ENCODE measurements around the gene IRF6. TPM values are rescaled to one million over a fixed set of nuclear protein-coding genes. Genes with fewer than 3 reads are reported as not detected.

The IRF6 gene
- total RNA-seq, 5 donors from 2014 or later (not counting 1 experiment from before 2014, with no cell fraction given): 0.16 to 2.6 (median 1.0) TPM

- H3K9me3 Mint-ChIP-seq: no peaks in the 10 kb centered on the region
- POLR2A ChIA-PET: no interaction called here
- H3K36me3 Mint-ChIP-seq: peaks cover 92% of the 10 kb centered on the region
- no peak overlapping the region for H3K27ac ChIP-seq (ENCODE audit: low read length)
- H3K27me3 ChIP-seq (replicated peaks in 1 of 2; ENCODE audit: control insufficient read depth in 2 of 2, extremely low read depth in 1 of 2, insufficient read depth in 2 of 2, low read length in 1 of 2): no peaks in the 10 kb centered on the region
- H3K4me1 Mint-ChIP-seq: peaks cover 15 to 32% (median 28%) of the 10 kb centered on the region in 3 donors
- no peak for ATAC-seq (replicated peaks in 1 of 4)
- peaks cover 21 to 98% of the 10 kb centered on the region in 2 donors for H3K36me3 ChIP-seq (ENCODE audit: control insufficient read depth in 2 of 2, extremely low read depth in 1 of 2, insufficient read depth in 1 of 2, low read length in 1 of 2)
- H3K4me1 ChIP-seq (ENCODE audit: control insufficient read depth in 1 of 2, extremely low read depth in 1 of 2, insufficient read depth in 2 of 2, low read length in 2 of 2): no peaks in the 10 kb centered on the region
- H3K27me3 Mint-ChIP-seq: no peaks in the 10 kb centered on the region
- H3K9me3 ChIP-seq: no peaks in the 10 kb centered on the region
- no peak overlapping the region for H3K4me3 ChIP-seq (ENCODE audit: control insufficient read depth in 1 of 2, extremely low read depth in 1 of 2, low read length in 1 of 2)
- no peak overlapping the region for H3K4me3 Mint-ChIP-seq
- H3K27ac Mint-ChIP-seq: no peak overlapping the region
- WGBS (ENCODE audit: insufficient coverage): no CpG with 5 or more reads among the region's 7 CpGs
- CTCF ChIA-PET: interaction anchor here in 1 of 2 donors (0.6 kb wide), 1 partner anchor 41 kb away, joined by 5 read pairs; no protein-coding TSS in a partner anchor
- no peak for DNase-seq
These were observed 31.7 kb upstream of the IRF6 start for GRCh38 chr1:209837671-209838070.

- Mint-ChIP-seq H3K4me3 (no peak overlapping the region), H3K4me1 (peaks cover 17 to 42% (median 38%) of the 10 kb centered on the region in 3 donors), H3K9me3 (no peaks in the 10 kb centered on the region), H3K27ac (no peak overlapping the region), H3K36me3 (peaks cover 88% of the 10 kb centered on the region), H3K27me3 (no peaks in the 10 kb centered on the region)
- peaks cover 0 to under 1% of the 10 kb centered on the region in 2 experiments for H3K4me1 ChIP-seq (ENCODE audit: control insufficient read depth in 1 of 2, extremely low read depth in 1 of 2, insufficient read depth in 2 of 2, low read length in 2 of 2)
- DNase-seq: no peak
- no peaks in the 10 kb centered on the region for H3K27me3 ChIP-seq (replicated peaks in 1 of 2; ENCODE audit: control insufficient read depth in 2 of 2, extremely low read depth in 1 of 2, insufficient read depth in 2 of 2, low read length in 1 of 2)
- H3K36me3 ChIP-seq (ENCODE audit: control insufficient read depth in 2 of 2, extremely low read depth in 1 of 2, insufficient read depth in 1 of 2, low read length in 1 of 2): peaks cover 12 to 96% of the 10 kb centered on the region in 2 donors
- H3K9me3 ChIP-seq: no peaks in the 10 kb centered on the region
- POLR2A ChIA-PET: no interaction called here
- no peak overlapping the region for H3K27ac ChIP-seq (ENCODE audit: low read length)
- CTCF ChIA-PET: interaction anchor here in 1 of 2 donors (0.6 to 1.0 kb wide), 2 partner anchors 12 to 1489 kb away, joined by 3 to 6 read pairs; no protein-coding TSS in a partner anchor
- no peak for ATAC-seq (replicated peaks in 1 of 4)
- no peak overlapping the region for H3K4me3 ChIP-seq (ENCODE audit: control insufficient read depth in 1 of 2, extremely low read depth in 1 of 2, low read length in 1 of 2)
These were observed 29.9 kb upstream of the IRF6 start for GRCh38 chr1:209835782-209836298.

- POLR2A ChIA-PET: no interaction called here
- no peaks in the 10 kb centered on the region for H3K9me3 Mint-ChIP-seq
- no peaks in the 10 kb centered on the region for H3K9me3 ChIP-seq
- no peak overlapping the region for H3K4me3 Mint-ChIP-seq
- no peaks in the 10 kb centered on the region for H3K27me3 Mint-ChIP-seq
- H3K4me3 ChIP-seq (ENCODE audit: control insufficient read depth in 1 of 2, extremely low read depth in 1 of 2, low read length in 1 of 2): no peak overlapping the region
- no peaks in the 10 kb centered on the region for H3K27me3 ChIP-seq (replicated peaks in 1 of 2; ENCODE audit: control insufficient read depth in 2 of 2, extremely low read depth in 1 of 2, insufficient read depth in 2 of 2, low read length in 1 of 2)
- peaks cover 6 to 18% of the 10 kb centered on the region in 2 experiments for H3K4me1 ChIP-seq (ENCODE audit: control insufficient read depth in 1 of 2, extremely low read depth in 1 of 2, insufficient read depth in 2 of 2, low read length in 2 of 2)
- H3K27ac ChIP-seq (ENCODE audit: low read length): no peak overlapping the region
- H3K36me3 Mint-ChIP-seq: peaks cover 52% of the 10 kb centered on the region
- CTCF ChIA-PET: interaction anchor here (0.5 to 1.4 kb wide), 2 partner anchors 8 to 39 kb away, joined by 4 to 5 read pairs; no protein-coding TSS in a partner anchor
- 100% methylated on average over 1 of the region's 1 CpG for WGBS (ENCODE audit: insufficient coverage)
- DNase-seq (no peak), ATAC-seq (replicated peaks in 1 of 4) (no peak)
- H3K4me1 Mint-ChIP-seq: peaks cover 40 to 64% (median 54%) of the 10 kb centered on the region in 3 donors
- no peak overlapping the region for H3K27ac Mint-ChIP-seq
- peaks cover 0 to 58% of the 10 kb centered on the region in 2 donors for H3K36me3 ChIP-seq (ENCODE audit: control insufficient read depth in 2 of 2, extremely low read depth in 1 of 2, insufficient read depth in 1 of 2, low read length in 1 of 2)
These were observed 25.7 kb upstream of the IRF6 start for GRCh38 chr1:209831615-209832014.

GRCh38 chr1:209830722-209831121, 24.8 kb upstream of the IRF6 start:
- no peak overlapping the region for H3K4me3 Mint-ChIP-seq

GRCh38 chr1:209829716-209830115, 23.8 kb upstream of the IRF6 start:
- Mint-ChIP-seq H3K36me3 (peaks cover 36% of the 10 kb centered on the region), H3K27me3 (no peaks in the 10 kb centered on the region), H3K27ac (no peak overlapping the region), H3K4me3 (peak overlapping the region; percentile 74 to 88 (median 75)), H3K9me3 (no peaks in the 10 kb centered on the region), H3K4me1 (peaks cover 37 to 59% (median 48%) of the 10 kb centered on the region in 3 donors)
- ChIA-PET CTCF (no interaction called here), POLR2A (interaction anchor here in 1 of 2 donors (0.5 kb wide), 1 partner anchor 15 kb away, joined by 5 read pairs; no protein-coding TSS in a partner anchor)
- WGBS (ENCODE audit: insufficient coverage): no CpG with 5 or more reads among the region's 2 CpGs
- Histone ChIP-seq H3K4me1 (ENCODE audit: control insufficient read depth in 1 of 2, extremely low read depth in 1 of 2, insufficient read depth in 2 of 2, low read length in 2 of 2) (peaks cover 6 to 18% of the 10 kb centered on the region in 2 experiments), H3K9me3 (no peaks in the 10 kb centered on the region), H3K4me3 (ENCODE audit: control insufficient read depth in 1 of 2, extremely low read depth in 1 of 2, low read length in 1 of 2) (no peak overlapping the region), H3K27me3 (replicated peaks in 1 of 2; ENCODE audit: control insufficient read depth in 2 of 2, extremely low read depth in 1 of 2, insufficient read depth in 2 of 2, low read length in 1 of 2) (no peaks in the 10 kb centered on the region), H3K36me3 (ENCODE audit: control insufficient read depth in 2 of 2, extremely low read depth in 1 of 2, insufficient read depth in 1 of 2, low read length in 1 of 2) (peaks cover 0 to 39% of the 10 kb centered on the region in 2 donors), H3K27ac (ENCODE audit: low read length) (no peak overlapping the region)
- DNase-seq (no peak), ATAC-seq (replicated peaks in 1 of 4) (no peak)

More at GRCh38 chr1:209830722-209831121, 24.8 kb upstream of the IRF6 start:
- peaks cover 0 to 49% of the 10 kb centered on the region in 2 donors for H3K36me3 ChIP-seq (ENCODE audit: control insufficient read depth in 2 of 2, extremely low read depth in 1 of 2, insufficient read depth in 1 of 2, low read length in 1 of 2)
- H3K27ac Mint-ChIP-seq: no peak overlapping the region
- no peak overlapping the region for H3K4me3 ChIP-seq (ENCODE audit: control insufficient read depth in 1 of 2, extremely low read depth in 1 of 2, low read length in 1 of 2)
- ATAC-seq (replicated peaks in 1 of 4): no peak
- H3K27me3 ChIP-seq (replicated peaks in 1 of 2; ENCODE audit: control insufficient read depth in 2 of 2, extremely low read depth in 1 of 2, insufficient read depth in 2 of 2, low read length in 1 of 2): no peaks in the 10 kb centered on the region
- no peaks in the 10 kb centered on the region for H3K27me3 Mint-ChIP-seq
- WGBS (ENCODE audit: insufficient coverage): no CpG with 5 or more reads among the region's 3 CpGs
- H3K9me3 Mint-ChIP-seq: no peaks in the 10 kb centered on the region
- POLR2A ChIA-PET: interaction anchor here (0.6 to 0.7 kb wide), 2 partner anchors 24 to 62 kb away, joined by 3 to 4 read pairs; no protein-coding TSS in a partner anchor
- no peaks in the 10 kb centered on the region for H3K9me3 ChIP-seq
- peaks cover 6 to 18% of the 10 kb centered on the region in 2 experiments for H3K4me1 ChIP-seq (ENCODE audit: control insufficient read depth in 1 of 2, extremely low read depth in 1 of 2, insufficient read depth in 2 of 2, low read length in 2 of 2)
- CTCF ChIA-PET: interaction anchor here in 1 of 2 donors (0.7 to 0.8 kb wide), 2 partner anchors 9 to 154 kb away, joined by 3 to 4 read pairs; no protein-coding TSS in a partner anchor
- H3K27ac ChIP-seq (ENCODE audit: low read length): no peak overlapping the region
- peaks cover 43% of the 10 kb centered on the region for H3K36me3 Mint-ChIP-seq
- DNase-seq: no peak
- H3K4me1 Mint-ChIP-seq: peaks cover 40 to 64% (median 51%) of the 10 kb centered on the region in 3 donors

- Histone ChIP-seq H3K27ac (ENCODE audit: low read length) (peak within 1 kb of the TSS; percentile 45), H3K4me3 (ENCODE audit: control insufficient read depth in 1 of 2, extremely low read depth in 1 of 2, low read length in 1 of 2) (peak within 1 kb of the TSS; percentile 93 to 95), H3K9me3 (no peaks in the 10 kb centered on the region), H3K4me1 (ENCODE audit: control insufficient read depth in 1 of 2, extremely low read depth in 1 of 2, insufficient read depth in 2 of 2, low read length in 2 of 2) (peaks cover 6 to 18% of the 10 kb centered on the region in 2 experiments), H3K36me3 (ENCODE audit: control insufficient read depth in 2 of 2, extremely low read depth in 1 of 2, insufficient read depth in 1 of 2, low read length in 1 of 2) (peaks cover 0 to 18% of the 10 kb centered on the region in 2 donors), H3K27me3 (replicated peaks in 1 of 2; ENCODE audit: control insufficient read depth in 2 of 2, extremely low read depth in 1 of 2, insufficient read depth in 2 of 2, low read length in 1 of 2) (peaks cover 0 to 1% of the 10 kb centered on the region in 2 experiments)
- Mint-ChIP-seq H3K9me3 (no peaks in the 10 kb centered on the region), H3K27me3 (peaks cover 5% of the 10 kb centered on the region in 2 donors), H3K4me3 (peak within 1 kb of the TSS; percentile 88 to 96 (median 94)), H3K4me1 (peaks cover 40 to 54% (median 51%) of the 10 kb centered on the region in 3 donors), H3K36me3 (peaks cover 18% of the 10 kb centered on the region), H3K27ac (peak within 1 kb of the TSS; percentile 89)
- ATAC-seq (replicated peaks in 1 of 4): peak; percentile 88 to 95 (median 94)
- POLR2A ChIA-PET: interaction anchor here (0.5 to 1.2 kb wide), 3 partner anchors 39 to 72 kb away, joined by 3 to 4 read pairs (median 4); partner anchors contain the start of gene TRAF3IP3 (in 1 of the 2)
- CTCF ChIA-PET: interaction anchor here (0.5 to 1.8 kb wide), 11 partner anchors 12 to 75 kb away, joined by 3 to 7 read pairs (median 4); partner anchors contain the start of genes C1orf74 (in 1 of the 2) and TRAF3IP3 (in 1 of the 2)
- 14% methylated on average over 39 of the region's 51 CpGs for WGBS (ENCODE audit: insufficient coverage)
- peak; percentile 84 to 97 (median 91) for DNase-seq
These were observed 21.7 kb upstream of the IRF6 start, which contains the start of gene UTP25 for GRCh38 chr1:209827384-209828262. TSS of gene UTP25 (plus strand) at chr1:209827972. CDS start at chr1:209828064, 92 bp downstream.
